NCI-H510A (cell line): ENCODE measurements around the gene RPF1.
A peak's percentile ranks its signal among the peaks of the same experiment; 100 is the strongest.
"Not testable (repeated sequence)": the region's sequence is repeated elsewhere in the genome, so short reads cannot be mapped to it uniquely, and the experiment has no call there.

Source experiments
- DNase-seq: peaks from one replicate; lab custom pipeline; 2025; lab: John Stamatoyannopoulos, UW

Gene RPF1

DNA sequence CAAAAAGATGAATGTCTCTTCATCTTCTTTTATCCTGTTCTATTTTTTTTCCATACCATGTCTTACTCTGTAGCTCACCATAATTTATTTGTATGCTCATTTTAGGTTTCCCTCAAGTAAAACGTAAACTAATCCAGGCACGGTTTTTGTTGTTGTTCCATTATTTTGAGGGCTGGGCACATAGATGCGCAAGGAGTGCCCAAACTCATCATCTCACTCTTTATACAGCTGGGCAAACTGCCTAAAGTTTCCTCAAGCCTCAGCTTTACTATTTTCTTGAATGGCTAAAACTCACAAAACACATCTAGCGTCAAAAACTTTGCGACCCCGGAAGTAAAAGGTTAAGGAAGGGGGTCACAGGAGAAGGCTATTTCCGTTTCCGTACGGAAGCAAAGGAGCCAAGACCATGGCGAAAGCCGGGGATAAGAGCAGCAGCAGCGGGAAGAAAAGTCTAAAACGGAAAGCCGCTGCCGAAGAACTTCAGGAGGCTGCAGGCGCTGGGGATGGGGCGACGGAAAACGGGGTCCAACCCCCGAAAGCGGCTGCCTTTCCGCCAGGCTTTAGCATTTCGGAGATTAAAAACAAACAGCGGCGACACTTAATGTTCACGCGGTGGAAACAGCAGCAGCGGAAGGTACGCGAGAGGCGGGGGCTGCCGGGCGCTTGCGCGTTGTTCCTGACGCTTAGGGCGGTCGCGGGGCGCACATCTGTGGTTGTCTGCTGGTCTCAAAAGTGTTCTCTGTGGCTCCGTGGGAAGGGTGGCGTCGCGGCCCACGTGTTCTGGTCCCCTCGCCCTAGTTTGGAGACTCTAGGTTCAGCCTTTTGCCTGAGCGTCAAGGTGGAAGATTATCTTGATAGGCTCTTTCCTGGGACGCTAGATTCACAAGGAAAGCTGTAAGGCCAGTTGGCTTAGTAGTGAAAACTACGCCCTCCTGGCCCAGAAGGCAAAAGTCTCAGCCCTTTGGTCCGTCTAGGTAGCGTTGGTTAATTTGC lies at the start of gene RPF1:
RPF1 (plus strand) TSS at position 391 of the 993 bp plus-strand sequence; CDS start at position 407, 16 bp downstream.
- peak; percentile 79 for DNase-seq

GRCh38 chr1:84430546-84430945 lies 48.5 kb upstream of the RPF1 start:
- DNase-seq: no peak

DNA sequence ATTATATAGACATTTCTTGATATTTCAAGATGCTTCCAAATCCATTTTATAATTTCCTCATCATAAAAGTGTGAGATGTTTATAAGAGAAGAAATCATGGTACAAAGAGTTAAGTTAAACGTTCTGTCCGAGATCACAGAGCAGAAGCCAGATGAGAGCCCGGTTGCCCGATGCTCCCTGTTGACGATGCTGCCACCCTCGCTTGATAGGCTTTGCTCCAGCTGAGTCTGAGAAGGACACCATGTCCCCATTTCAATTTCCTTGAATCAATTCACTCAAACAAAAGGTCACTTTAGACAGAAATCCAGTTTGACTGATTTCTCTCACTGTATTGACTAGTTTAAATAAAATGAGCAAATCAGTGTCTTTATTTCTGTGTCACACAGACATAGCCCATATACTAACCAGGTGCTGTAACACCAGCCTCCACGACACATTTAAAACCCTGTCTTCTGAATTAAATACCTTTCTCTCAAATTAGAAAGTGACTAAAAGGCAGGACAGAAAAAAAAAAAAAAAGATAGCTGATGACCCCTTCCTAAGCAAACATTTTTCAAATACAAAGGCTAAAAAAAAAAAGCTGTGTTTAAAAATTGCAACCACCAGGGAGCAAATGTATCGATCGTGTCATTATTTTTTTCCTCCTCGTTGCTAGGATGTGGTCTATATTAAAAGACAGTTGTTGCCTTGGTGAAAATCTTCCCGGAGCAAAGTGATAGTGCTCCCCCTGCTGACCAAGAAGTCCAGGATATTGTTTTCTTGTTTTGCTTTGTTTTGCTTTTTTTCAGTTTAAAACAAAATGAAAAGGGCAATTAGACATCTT lies 45.6 kb upstream of the RPF1 start:
- peak; percentile 48 for DNase-seq

- no peak for DNase-seq
These were observed 44.8 kb upstream of the RPF1 start for GRCh38 chr1:84434081-84434769.

DNA sequence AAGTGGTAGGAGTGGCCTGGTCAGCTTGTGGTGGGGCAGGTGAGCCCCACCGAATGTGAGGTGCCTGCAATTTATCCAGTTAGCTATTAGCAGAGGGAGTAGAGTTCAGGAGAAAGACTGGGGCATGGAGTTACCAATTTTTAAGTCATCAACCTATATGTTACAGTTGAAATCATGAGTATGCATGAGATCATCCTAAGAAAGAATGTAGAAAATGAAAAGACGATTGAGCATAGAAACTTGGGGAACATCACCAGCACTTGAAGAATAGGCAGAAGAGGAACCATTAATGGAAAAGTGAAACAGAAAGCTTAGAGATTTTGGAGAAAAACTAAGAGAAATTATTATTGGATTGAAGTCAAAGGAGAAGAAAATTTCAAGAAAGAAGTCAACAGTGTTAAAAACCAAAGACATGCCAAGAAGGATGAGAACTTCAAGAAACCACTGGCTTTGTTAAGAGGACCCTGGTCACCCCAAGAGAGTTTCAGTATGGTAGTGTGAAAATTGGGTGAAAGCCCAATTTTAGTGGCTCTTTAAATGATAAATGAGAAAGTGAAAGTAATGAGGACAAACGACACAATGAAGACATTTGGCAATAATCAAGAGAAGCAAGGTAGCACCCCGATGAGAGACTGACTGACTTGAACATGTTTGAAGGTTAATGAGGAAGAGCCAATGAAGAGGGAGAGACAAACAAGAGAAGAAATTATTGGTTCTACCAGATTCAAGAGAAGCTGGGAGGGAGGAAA lies 44.1 kb upstream of the RPF1 start:
- no peak for DNase-seq

DNA sequence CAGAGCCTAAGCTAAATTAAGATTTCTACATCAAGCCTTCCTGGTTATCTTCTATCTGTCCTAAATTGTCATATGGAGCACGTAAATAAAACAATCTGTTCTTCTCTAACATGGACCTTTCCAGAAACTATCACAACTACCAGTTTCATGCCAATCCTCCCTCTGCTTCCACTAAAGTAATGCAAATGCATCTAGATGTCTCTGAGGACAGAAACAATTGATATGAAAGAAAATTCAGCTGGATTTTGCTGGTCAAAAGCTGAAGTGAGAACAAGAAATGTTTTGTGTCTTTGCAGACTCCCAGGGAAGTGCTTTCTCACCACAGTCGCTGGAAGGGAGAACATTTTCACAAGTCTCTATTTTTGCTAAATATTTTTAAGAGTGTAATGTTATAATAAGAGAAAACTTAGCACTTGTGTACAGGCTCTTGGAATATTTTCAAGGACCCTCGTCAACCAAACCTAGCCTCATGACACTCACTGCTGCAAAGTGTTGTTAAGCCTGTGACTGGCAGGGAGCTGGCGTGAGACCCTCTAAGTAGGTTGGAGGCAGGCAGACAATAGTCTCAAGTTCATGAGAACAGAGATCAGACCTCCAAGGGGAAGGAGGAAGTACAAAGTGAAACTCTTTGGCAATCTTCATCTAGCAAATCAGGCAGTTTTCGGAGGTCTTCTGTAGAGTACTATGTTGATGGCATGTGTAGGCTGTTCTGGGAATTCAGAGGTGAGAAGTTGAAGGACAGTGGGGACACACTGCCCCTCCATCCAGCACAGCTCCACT lies 42.0 kb upstream of the RPF1 start:
- DNase-seq: no peak

DNA sequence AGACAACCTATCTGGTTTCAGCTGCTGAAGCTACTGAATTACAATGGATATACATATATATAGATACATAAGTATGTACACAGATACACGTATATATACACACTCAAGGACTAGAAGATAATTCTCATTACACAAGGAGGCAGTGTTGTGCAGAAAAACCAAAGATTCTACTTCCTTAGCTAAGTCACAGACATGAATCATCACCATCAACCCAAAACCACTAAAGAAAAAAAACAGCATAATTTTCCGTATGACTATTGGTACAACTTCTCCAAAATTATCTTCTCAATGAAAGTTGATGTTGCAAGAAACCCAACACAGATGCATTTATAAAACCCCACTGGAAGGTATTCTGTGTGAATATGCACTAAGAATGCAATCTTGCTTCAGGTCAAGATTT lies 36.8 kb upstream of the RPF1 start:
- DNase-seq: no peak

DNA sequence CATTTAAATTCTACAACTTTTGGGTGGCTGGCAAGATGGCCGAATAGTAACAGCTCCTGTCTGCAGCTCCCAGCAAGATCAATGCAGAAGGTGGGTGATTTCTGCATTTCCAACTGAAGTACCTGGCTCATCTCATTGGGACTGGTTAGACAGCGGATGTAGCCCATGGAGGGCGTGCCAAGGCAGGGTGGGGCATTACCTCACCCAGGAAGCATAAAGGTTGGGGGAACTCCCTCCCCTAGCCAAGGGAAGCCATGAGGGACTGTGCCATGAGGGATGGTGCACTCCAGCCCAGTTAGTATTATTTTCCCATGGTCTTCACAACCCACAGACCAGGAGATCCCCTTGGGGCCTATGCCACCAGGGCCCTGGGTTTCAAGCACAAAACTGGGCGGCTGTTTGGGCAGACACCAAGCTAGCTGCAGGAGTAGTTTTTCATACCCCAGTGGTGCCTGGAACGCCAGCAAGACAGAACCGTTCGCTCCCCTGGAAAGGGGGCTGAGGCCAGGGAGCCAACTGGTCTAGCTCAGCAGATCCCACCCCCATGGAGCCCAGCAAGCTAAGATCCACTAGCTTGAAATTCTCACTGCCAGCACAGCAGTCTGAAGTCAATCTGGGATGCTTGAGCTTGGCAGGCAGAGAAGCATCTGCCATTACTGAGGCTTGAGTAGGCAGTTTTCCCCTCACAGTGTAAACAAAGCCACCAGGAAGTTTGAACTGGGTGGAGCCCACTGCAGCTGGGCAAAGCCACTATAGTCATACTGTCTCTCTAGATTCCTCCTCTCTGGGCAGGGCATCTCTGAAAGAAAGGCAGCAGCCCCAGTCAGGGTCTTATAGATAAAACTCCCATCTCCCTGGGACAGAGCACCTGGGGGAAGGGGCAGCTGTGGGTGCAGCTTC lies 36.1 kb upstream of the RPF1 start:
- peak; percentile 47 for DNase-seq

GRCh38 chr1:84448704-84449103 lies 30.4 kb upstream of the RPF1 start:
- DNase-seq: not testable (repeated sequence)

- no peak for DNase-seq
These were observed 28.2 kb upstream of the RPF1 start for GRCh38 chr1:84450910-84451309.

GRCh38 chr1:84452436-84452835 lies 26.6 kb upstream of the RPF1 start:
- no peak for DNase-seq

DNA sequence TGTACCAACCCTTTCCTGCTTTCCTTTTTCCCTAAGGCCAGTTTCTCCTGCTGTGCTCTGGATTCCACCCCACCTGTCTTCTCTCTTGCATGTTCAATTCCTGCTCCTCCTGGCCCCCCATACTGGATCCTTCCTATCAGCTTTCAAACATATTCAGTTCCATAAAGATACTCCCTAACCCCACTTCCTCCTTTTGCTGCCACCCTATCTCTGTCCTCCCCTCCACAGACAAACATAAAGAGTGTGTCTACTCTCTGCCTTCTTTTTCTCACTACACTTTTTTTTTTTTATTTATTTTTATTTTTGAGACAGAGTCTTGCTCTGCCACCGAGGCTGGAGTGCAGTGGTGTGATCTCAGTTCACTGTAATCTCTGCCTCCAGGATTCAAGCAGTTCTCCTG lies 16.9 kb upstream of the RPF1 start:
- DNase-seq: no peak

DNA sequence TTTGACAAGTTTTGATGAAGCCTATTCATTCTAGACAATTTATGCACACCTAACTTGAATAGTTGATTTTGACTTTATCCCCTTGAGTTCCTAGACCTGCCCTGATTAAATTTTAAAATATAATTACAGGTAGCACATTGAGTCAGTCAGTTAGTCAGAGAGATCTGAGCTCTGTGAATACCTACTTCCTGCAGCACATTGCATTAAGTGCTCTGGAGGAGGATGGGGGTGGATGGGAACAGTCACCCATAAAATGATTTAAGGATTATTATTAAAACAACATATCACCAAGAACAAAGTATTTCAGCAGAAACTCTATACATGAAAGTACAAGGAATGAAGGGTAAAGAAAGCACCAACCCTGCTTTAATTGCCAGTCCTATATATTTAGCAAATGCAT lies 11.8 kb upstream of the RPF1 start:
- no peak for DNase-seq

DNA sequence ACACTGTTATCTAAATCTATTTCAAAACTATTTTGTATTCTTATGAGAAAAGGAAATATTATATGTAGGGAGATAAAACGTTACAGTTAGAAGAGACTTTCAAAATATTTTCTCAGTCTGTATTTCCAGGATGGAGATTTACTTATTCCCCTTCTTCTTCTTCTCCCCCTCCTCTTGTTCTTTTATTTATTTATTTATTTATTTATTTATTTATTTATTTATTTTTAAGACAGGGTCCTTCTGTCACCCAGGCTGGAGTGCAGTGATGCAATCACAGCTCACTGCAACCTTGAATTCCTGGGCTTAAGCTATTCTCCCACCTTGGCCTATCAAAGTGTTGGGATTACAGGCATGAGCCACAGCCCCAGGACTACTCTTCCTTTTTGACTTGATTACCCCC lies 2.8 kb upstream of the RPF1 start:
- DNase-seq: no peak

DNA sequence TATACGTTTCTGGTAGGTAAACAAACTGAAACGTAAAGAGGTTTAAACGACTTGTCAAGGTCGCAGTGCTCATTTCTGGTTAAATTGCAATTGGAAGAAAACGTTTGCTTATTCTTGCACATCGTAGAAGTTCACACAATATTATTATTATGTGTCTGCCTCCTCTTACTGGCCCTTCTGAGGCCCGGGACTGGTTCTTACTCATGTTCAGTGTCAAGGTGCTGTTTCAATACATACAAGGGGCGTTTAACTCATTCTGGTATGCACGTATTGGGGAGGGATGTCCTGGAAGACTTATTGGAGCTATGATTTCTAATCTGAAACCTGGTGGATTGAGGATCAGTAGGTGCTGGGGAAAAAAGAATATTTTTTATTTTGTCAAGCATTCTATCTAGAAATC lies 932 bp downstream of the RPF1 start:
- DNase-seq: no peak

DNA sequence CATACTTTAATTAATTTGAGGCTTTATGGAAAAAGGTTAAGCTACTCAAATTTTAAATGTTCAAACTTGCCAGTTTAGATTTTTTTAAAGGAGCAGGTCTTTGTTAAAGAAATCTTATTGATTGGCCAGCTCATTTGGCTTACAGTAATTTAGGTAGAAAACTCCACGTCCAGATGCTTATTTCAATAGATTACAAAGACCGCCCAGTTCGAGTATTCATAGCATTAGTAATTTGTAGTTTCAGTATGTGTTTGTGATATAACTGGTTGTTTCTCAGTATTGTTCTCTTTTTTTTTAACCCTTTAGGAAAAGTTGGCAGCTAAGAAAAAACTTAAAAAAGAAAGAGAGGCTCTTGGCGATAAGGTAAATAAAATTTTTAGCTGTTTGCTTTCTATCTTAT lies 1.6 kb downstream of the RPF1 start:
- no peak for DNase-seq

GRCh38 chr1:84481317-84481716 lies 2.3 kb downstream of the RPF1 start:
- DNase-seq: no peak

- no peak for DNase-seq
These were observed 9.0 kb downstream of the RPF1 start for GRCh38 chr1:84488107-84488506.

- DNase-seq: no peak
These were observed 10.7 kb downstream of the RPF1 start for GRCh38 chr1:84489766-84490165.

- DNase-seq: no peak
These were observed 13.7 kb downstream of the RPF1 start for GRCh38 chr1:84492726-84493125.
